Trophoblast cell (in vitro differentiated cells and primary cell): ENCODE results near the gene TXLNA.

Experiments
- DNase-seq, 2 donors: peaks; one replicate each; pipeline ENCODE4 v3.0.0-alpha.2; 2016
- H2AFZ ChIP-seq: 2 replicates; pipeline ENCODE4 v1.6.1; 2013; ENCODE audit warnings: low read length, moderate library complexity, mild to moderate bottlenecking; ENCODE audit not compliant: insufficient read depth, poor library complexity
- H2AK5ac ChIP-seq: 2 replicates; pipeline ENCODE4 v1.6.1; 2013; ENCODE audit warnings: mild to moderate bottlenecking, low read length
- H2BK120ac ChIP-seq: 2 replicates; pipeline ENCODE4 v1.6.1; 2013; ENCODE audit warnings: low read length, mild to moderate bottlenecking, moderate library complexity; ENCODE audit not compliant: insufficient read depth, poor library complexity
- H2BK12ac ChIP-seq: 2 replicates; pipeline ENCODE4 v1.6.1; 2013; ENCODE audit warnings: mild to moderate bottlenecking, low read length, moderate library complexity
- H2BK5ac ChIP-seq: 2 replicates; pipeline ENCODE4 v1.6.1; 2013; ENCODE audit warnings: low read length, low read depth, moderate library complexity, mild to moderate bottlenecking; ENCODE audit not compliant: poor library complexity
- H3K14ac ChIP-seq: 2 replicates; pipeline ENCODE4 v1.6.1; 2013; ENCODE audit warnings: mild to moderate bottlenecking, low read length
- H3K18ac ChIP-seq: 2 replicates; pipeline ENCODE4 v1.6.1; 2013; ENCODE audit warnings: mild to moderate bottlenecking, low read length
- H3K23ac ChIP-seq: 2 replicates; pipeline ENCODE4 v1.6.1; 2013; ENCODE audit warnings: low read length
- H3K27ac ChIP-seq: 2 replicates; pipeline ENCODE4 v1.5.1; 2013; ENCODE audit warnings: low read depth, mild to moderate bottlenecking, inconsistent platforms, low read length, moderate library complexity
- H3K27me3 ChIP-seq: 2 replicates; pipeline ENCODE4 v1.6.1; 2013; ENCODE audit warnings: inconsistent platforms, mild to moderate bottlenecking, low read length, moderate library complexity; ENCODE audit not compliant: insufficient read depth
- H3K36me3 ChIP-seq, 2 experiments: 1 replicate in 1 of 2; 2 replicates in 1 of 2; pipeline ENCODE4 v1.6.1; 2013; ENCODE audit warnings: low read length in 2 of 2, mild to moderate bottlenecking in 2 of 2, moderate library complexity in 1 of 2; ENCODE audit not compliant: insufficient read depth in 2 of 2, control insufficient read depth in 1 of 2
- H3K4ac ChIP-seq: 2 replicates; pipeline ENCODE4 v1.6.1; 2013; ENCODE audit warnings: low read depth, mild to moderate bottlenecking, low read length, moderate library complexity
- H3K4me1 ChIP-seq, 2 experiments: 1 replicate in 1 of 2; 2 replicates in 1 of 2; pipeline ENCODE4 v1.6.1; 2013; ENCODE audit warnings: low read length in 2 of 2, mild to moderate bottlenecking in 2 of 2, moderate library complexity in 1 of 2; ENCODE audit not compliant: insufficient read depth in 2 of 2, control insufficient read depth in 1 of 2
- H3K4me2 ChIP-seq: 2 replicates; pipeline ENCODE4 v1.6.1; 2013; ENCODE audit warnings: inconsistent platforms, mild to moderate bottlenecking, low read length, moderate library complexity
- H3K4me3 ChIP-seq: 2 replicates; pipeline ENCODE4 v1.5.1; 2013; ENCODE audit warnings: mild to moderate bottlenecking, low read depth, low read length, inconsistent platforms
- H3K79me1 ChIP-seq: one replicate; pipeline ENCODE4 v1.6.1; 2013; ENCODE audit warnings: low read length
- H3K79me2 ChIP-seq: 2 replicates; pipeline ENCODE4 v1.6.1; 2013; ENCODE audit warnings: low read length, mild to moderate bottlenecking; ENCODE audit not compliant: control insufficient read depth, insufficient read depth, poor library complexity
- H3K9ac ChIP-seq: 2 replicates; pipeline ENCODE4 v1.6.1; 2013; ENCODE audit warnings: mild to moderate bottlenecking, low read length
- H3K9me3 ChIP-seq: 2 replicates; pipeline ENCODE4 v1.6.1; 2013; ENCODE audit warnings: low read depth, mild to moderate bottlenecking, control low read depth, inconsistent platforms, low read length; ENCODE audit not compliant: insufficient read depth
- H4K12ac ChIP-seq: 2 replicates; pipeline ENCODE4 v1.6.1; 2013; ENCODE audit warnings: low read depth, mild to moderate bottlenecking, low read length, moderate library complexity
- H4K8ac ChIP-seq: 2 replicates; pipeline ENCODE4 v1.6.1; 2013; ENCODE audit warnings: low read depth, mild to moderate bottlenecking, low read length, moderate library complexity
- H4K91ac ChIP-seq: one replicate; pipeline ENCODE4 v1.6.1; 2013; ENCODE audit warnings: low read depth, mild to moderate bottlenecking, low read length, moderate library complexity
- WGBS: extraction: QIAGEN DNeasy Blood & Tissue Kit; methylation state at CpG from one replicate; pipeline ENCODE4 v1.1.7; 2013; ENCODE audit warnings: missing lambda C conversion rate; ENCODE audit not compliant: insufficient read length, insufficient coverage; ENCODE audit errors: extremely low coverage; 5-methylcytosine and 5-hydroxymethylcytosine counted together

The TXLNA gene

GRCh38 chr1:32242341-32242851 is 62.9 kb downstream of the TXLNA start:
- peaks cover 2 to 15% of the 10 kb centered on the region in 2 experiments for H3K4me1 ChIP-seq
- no peak overlapping the region for H4K12ac ChIP-seq
- H2BK5ac ChIP-seq = no peak overlapping the region
- no peaks in the 10 kb centered on the region for H3K79me2 ChIP-seq
- H3K4me2 ChIP-seq = peak overlapping the region; percentile 19
- H3K9me3 ChIP-seq = no peaks in the 10 kb centered on the region
- no peak overlapping the region for H4K8ac ChIP-seq
- no peak overlapping the region for H3K4me3 ChIP-seq
- H3K9ac ChIP-seq = no peak overlapping the region
- H3K79me1 ChIP-seq = no peaks in the 10 kb centered on the region
- H2AFZ ChIP-seq = no peak overlapping the region
- no peak overlapping the region for H3K27ac ChIP-seq
- no peaks in the 10 kb centered on the region for H3K36me3 ChIP-seq
- H2BK12ac ChIP-seq = no peak overlapping the region
- WGBS = no CpG with 5 or more reads among the region's 7 CpGs
- H3K4ac ChIP-seq = no peak overlapping the region
- no peak overlapping the region for H4K91ac ChIP-seq
- H3K23ac ChIP-seq = no peak overlapping the region
- H2BK120ac ChIP-seq = no peak overlapping the region
- no peak overlapping the region for H2AK5ac ChIP-seq
- no peaks in the 10 kb centered on the region for H3K27me3 ChIP-seq
- DNase-seq = peak in 1 of 2 donors; percentile 32
- H3K14ac ChIP-seq = no peak overlapping the region
- H3K18ac ChIP-seq = no peak overlapping the region

GRCh38 chr1:32246888-32247273 is 67.4 kb downstream of the TXLNA start, which contains the start of gene FAM167B:
Gene FAM167B (plus strand): TSS chr1:32247222. CDS start chr1:32247422, 200 bp downstream.
- H4K12ac ChIP-seq = no peak within 1 kb of the TSS
- no peaks in the 10 kb centered on the region for H3K79me1 ChIP-seq
- no peak within 1 kb of the TSS for H3K4me3 ChIP-seq
- H2BK120ac ChIP-seq = no peak within 1 kb of the TSS
- H3K36me3 ChIP-seq = no peaks in the 10 kb centered on the region
- no peaks in the 10 kb centered on the region for H3K27me3 ChIP-seq
- H3K27ac ChIP-seq = no peak within 1 kb of the TSS
- no peak within 1 kb of the TSS for H3K14ac ChIP-seq
- no peak for DNase-seq
- no peak within 1 kb of the TSS for H4K8ac ChIP-seq
- no peaks in the 10 kb centered on the region for H3K79me2 ChIP-seq
- H3K23ac ChIP-seq = no peak within 1 kb of the TSS
- no peak within 1 kb of the TSS for H3K9ac ChIP-seq
- no peaks in the 10 kb centered on the region for H3K9me3 ChIP-seq
- no peak within 1 kb of the TSS for H2BK12ac ChIP-seq
- H4K91ac ChIP-seq = no peak within 1 kb of the TSS
- H2BK5ac ChIP-seq = no peak within 1 kb of the TSS
- H3K18ac ChIP-seq = no peak within 1 kb of the TSS
- no peak within 1 kb of the TSS for H3K4ac ChIP-seq
- WGBS = no CpG with 5 or more reads among the region's 3 CpGs
- H2AFZ ChIP-seq = no peak within 1 kb of the TSS
- H3K4me1 ChIP-seq = peaks cover 2 to 5% of the 10 kb centered on the region in 2 experiments
- H2AK5ac ChIP-seq = no peak within 1 kb of the TSS
- H3K4me2 ChIP-seq = peak within 1 kb of the TSS; percentile 61

GRCh38 chr1:32247452-32247851 is 68.0 kb downstream of the TXLNA start:
- Histone ChIP-seq H2BK5ac (no peak overlapping the region), H3K36me3 (no peaks in the 10 kb centered on the region), H3K23ac (no peak overlapping the region), H3K4me3 (no peak overlapping the region), H4K91ac (no peak overlapping the region), H3K9me3 (no peaks in the 10 kb centered on the region), H3K27me3 (no peaks in the 10 kb centered on the region), H3K4ac (no peak overlapping the region), H2BK120ac (no peak overlapping the region), H4K8ac (no peak overlapping the region), H3K4me2 (no peak overlapping the region), H2BK12ac (no peak overlapping the region), H2AFZ (no peak overlapping the region), H3K27ac (no peak overlapping the region), H3K9ac (no peak overlapping the region), H4K12ac (no peak overlapping the region), H3K4me1 (peaks cover 2 to 4% of the 10 kb centered on the region in 2 experiments), H3K14ac (no peak overlapping the region), H3K18ac (no peak overlapping the region), H3K79me1 (no peaks in the 10 kb centered on the region), H3K79me2 (no peaks in the 10 kb centered on the region), H2AK5ac (no peak overlapping the region)
- WGBS = no CpG with 5 or more reads among the region's 12 CpGs
- DNase-seq = no peak
